ENCODE results near the gene NPHP1.

DNA sequence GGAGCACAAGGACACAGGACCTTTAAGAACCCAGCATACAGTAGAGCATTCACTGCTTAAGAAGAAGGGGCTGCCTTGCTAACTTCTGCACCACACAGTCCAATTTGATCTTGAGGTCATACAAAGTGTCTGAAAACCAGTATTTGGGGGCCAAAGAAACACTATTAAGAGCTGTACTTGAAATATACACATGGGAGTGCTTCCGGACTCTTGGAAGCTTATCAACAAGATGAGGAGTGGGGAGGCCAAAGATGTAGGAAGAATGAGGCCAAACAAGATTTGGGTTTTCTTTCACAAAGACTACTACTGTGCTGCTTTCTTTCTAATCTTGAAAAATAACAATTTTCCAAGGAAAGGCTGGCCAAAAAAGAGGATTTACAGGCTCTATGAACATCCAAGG lies 64.4 kb downstream of the NPHP1 start:
- TF ChIP-seq, protein P1, sequence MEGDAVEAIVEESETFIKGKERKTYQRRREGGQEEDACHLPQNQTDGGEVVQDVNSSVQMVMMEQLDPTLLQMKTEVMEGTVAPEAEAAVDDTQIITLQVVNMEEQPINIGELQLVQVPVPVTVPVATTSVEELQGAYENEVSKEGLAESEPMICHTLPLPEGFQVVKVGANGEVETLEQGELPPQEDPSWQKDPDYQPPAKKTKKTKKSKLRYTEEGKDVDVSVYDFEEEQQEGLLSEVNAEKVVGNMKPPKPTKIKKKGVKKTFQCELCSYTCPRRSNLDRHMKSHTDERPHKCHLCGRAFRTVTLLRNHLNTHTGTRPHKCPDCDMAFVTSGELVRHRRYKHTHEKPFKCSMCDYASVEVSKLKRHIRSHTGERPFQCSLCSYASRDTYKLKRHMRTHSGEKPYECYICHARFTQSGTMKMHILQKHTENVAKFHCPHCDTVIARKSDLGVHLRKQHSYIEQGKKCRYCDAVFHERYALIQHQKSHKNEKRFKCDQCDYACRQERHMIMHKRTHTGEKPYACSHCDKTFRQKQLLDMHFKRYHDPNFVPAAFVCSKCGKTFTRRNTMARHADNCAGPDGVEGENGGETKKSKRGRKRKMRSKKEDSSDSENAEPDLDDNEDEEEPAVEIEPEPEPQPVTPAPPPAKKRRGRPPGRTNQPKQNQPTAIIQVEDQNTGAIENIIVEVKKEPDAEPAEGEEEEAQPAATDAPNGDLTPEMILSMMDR (IDR thresholded peaks at IDR 0.05; ENCODE audit: insufficient read depth, low read length, poor library complexity, severe bottlenecking), result no peak
- TF ChIP-seq EZH2phosphoT487 (conservative IDR thresholded peaks at IDR 0.05; ENCODE audit: low read length), result no peak
